ENCODE measurements around the gene COG3. TPM values are rescaled to one million over a fixed set of nuclear protein-coding genes. Genes with fewer than 3 reads are reported as not detected.

The COG3 gene
- total and polyA plus RNA-seq, 2 of the 13 experiments (the other 11 are each of a cell fraction or from before 2014, with no cell fraction given) = 37.8 to 47.5 TPM

GRCh38 chr13:45576466-45576865, 111.7 kb downstream of the COG3 start (continued):
- no peak for TF ChIP-seq ZNF256 (CRISPR knock-in tag; conservative IDR thresholded peaks at IDR 0.05)
- no peak for TF ChIP-seq MAZ (IDR thresholded peaks at IDR 0.05; ENCODE audit: borderline replicate concordance, low read depth, low read length)
- TF ChIP-seq MAZ (CRISPR knock-in tag; IDR thresholded peaks at IDR 0.05; ENCODE audit: low read depth) = no peak
- TF ChIP-seq HMG20A (CRISPR knock-in tag; IDR thresholded peaks at IDR 0.05; ENCODE audit: borderline replicate concordance) = no peak

- Histone ChIP-seq H3K27ac (ENCODE audit: extremely low read length, insufficient read depth, low read length) (no peak overlapping the region), H3K27me3 (ENCODE audit: control insufficient read depth in 1 of 2, insufficient read depth in 2 of 2, low read length in 2 of 2) (peaks cover 0 to 7% of the 10 kb centered on the region in 2 experiments; a peak in 1 of 5 replicates), H3K9ac (ENCODE audit: insufficient read depth, low read depth, low read length) (no peak overlapping the region), H3K4me3 (replicated peaks in 1 of 3; ENCODE audit: insufficient read depth in 1 of 3, low read depth in 2 of 3, low read length in 3 of 3) (no peak overlapping the region), H3K4me2 (ENCODE audit: low read depth, low read length) (no peak overlapping the region), H3K36me3 (replicated peaks in 1 of 2; ENCODE audit: control insufficient read depth in 1 of 2, insufficient read depth in 2 of 2, low read length in 2 of 2) (no peaks in the 10 kb centered on the region), H2AFZ (ENCODE audit: low read length) (no peak overlapping the region), H3K9me3 (ENCODE audit: low read length) (no peaks in the 10 kb centered on the region), H3K79me2 (ENCODE audit: insufficient read depth, low read length) (no peaks in the 10 kb centered on the region), H4K20me1 (ENCODE audit: insufficient read depth, low read length) (no peaks in the 10 kb centered on the region), H3K4me1 (ENCODE audit: insufficient read depth, low read length) (no peaks in the 10 kb centered on the region)
- WGBS (ENCODE audit: low lambda C conversion rate) = 14% methylated on average over 3 of the region's 3 CpGs
- intact Hi-C loops (cut with micrococcal nuclease; ENCODE audit: unreplicated experiment) = no loop called here
- BruUV-seq (replicated peaks) = no TSS peak
- no peak for FAIRE-seq
- ChIA-PET POLR2A (interaction anchor here (0.6 kb wide), 1 partner anchor 1078 kb away, joined by 3 read pairs; no protein-coding TSS in a partner anchor), CTCF (ENCODE audit: low intra/inter-chr PET ratio, low total read pairs) (no interaction called here)
- in situ Hi-C loops (cut with HindIII; ENCODE audit: extremely low pct_ligation_motif_present, low pct_unique_long_range_greater_than_20kb) = no loop called here
- no peak for DNase-seq (ENCODE audit: low spot score)
- TF ChIP-seq ATF7 (IDR thresholded peaks at IDR 0.05) = peak; percentile 90
- TF ChIP-seq ATF7 (CRISPR knock-in tag; IDR thresholded peaks at IDR 0.05) = no peak
- TF ChIP-seq ZNF674 (CRISPR knock-in tag; IDR thresholded peaks at IDR 0.05; ENCODE audit: low read depth) = no peak
- no peak for ATAC-seq
Measured at GRCh38 chr13:45582408-45583076, 117.8 kb downstream of the COG3 start.

GRCh38 chr13:45584816-45585215, 120.1 kb downstream of the COG3 start:
- CTCF ChIA-PET (ENCODE audit: low intra/inter-chr PET ratio, low total read pairs) = no interaction called here
- peak; percentile 20 for DNase-seq (ENCODE audit: low spot score)
- 0 out of 2 replicates have a peak, but pooled peaks have one; percentile 17 for TF ChIP-seq ZMYM4 (CRISPR knock-in tag; IDR thresholded peaks at IDR 0.05)
- no peak for TF ChIP-seq ZBTB37 (CRISPR knock-in tag; IDR thresholded peaks at IDR 0.05)
- TF ChIP-seq ZNF780A (CRISPR knock-in tag; IDR thresholded peaks at IDR 0.05) = no peak
- TF ChIP-seq PRDM10 (CRISPR knock-in tag; IDR thresholded peaks at IDR 0.05; ENCODE audit: low read depth) = no peak

More at GRCh38 chr13:45584816-45585215, 120.1 kb downstream of the COG3 start:
- H2AFZ ChIP-seq (ENCODE audit: low read length) = no peak overlapping the region
- POLR2A ChIA-PET = no interaction called here
- H3K27me3 ChIP-seq (ENCODE audit: control insufficient read depth in 1 of 2, insufficient read depth in 2 of 2, low read length in 2 of 2) = peaks cover 0 to 7% of the 10 kb centered on the region in 2 experiments; a peak in 2 of 5 replicates
- no peaks in the 10 kb centered on the region for H3K9me3 ChIP-seq (ENCODE audit: low read length)
- intact Hi-C loops (cut with micrococcal nuclease; ENCODE audit: unreplicated experiment) = loop anchor here (2.0 kb wide), 1 partner anchor 74 kb away; no protein-coding TSS in a partner anchor
- in situ Hi-C loops (cut with HindIII; ENCODE audit: extremely low pct_ligation_motif_present, low pct_unique_long_range_greater_than_20kb) = no loop called here
- H3K4me3 ChIP-seq (replicated peaks in 1 of 3; ENCODE audit: insufficient read depth in 1 of 3, low read depth in 2 of 3, low read length in 3 of 3) = no peak overlapping the region
- no peaks in the 10 kb centered on the region for H4K20me1 ChIP-seq (ENCODE audit: insufficient read depth, low read length)
- no peak overlapping the region for H3K27ac ChIP-seq (ENCODE audit: extremely low read length, insufficient read depth, low read length)
- peak; percentile 70 for FAIRE-seq
- no peaks in the 10 kb centered on the region for H3K36me3 ChIP-seq (replicated peaks in 1 of 2; ENCODE audit: control insufficient read depth in 1 of 2, insufficient read depth in 2 of 2, low read length in 2 of 2)
- H3K79me2 ChIP-seq (ENCODE audit: insufficient read depth, low read length) = no peaks in the 10 kb centered on the region
- no TSS peak for BruUV-seq (replicated peaks)
- no peaks in the 10 kb centered on the region for H3K4me1 ChIP-seq (ENCODE audit: insufficient read depth, low read length)
- WGBS (ENCODE audit: low lambda C conversion rate) = 52% methylated on average over 6 of the region's 6 CpGs
- H3K9ac ChIP-seq (ENCODE audit: insufficient read depth, low read depth, low read length) = no peak overlapping the region
- peak overlapping the region; percentile 30; the same call in 1 of the 2 replicates for H3K4me2 ChIP-seq (ENCODE audit: low read depth, low read length)
- peak; percentile 82 for ATAC-seq
